ENCODE measurements around the gene MKNK2. TPM values are rescaled to one million over a fixed set of nuclear protein-coding genes. Genes with fewer than 3 reads are reported as not detected.
A peak's percentile ranks its signal among the peaks of the same experiment; 100 is the strongest.
"Not testable (repeated sequence)": the region's sequence is repeated elsewhere in the genome, so short reads cannot be mapped to it uniquely, and the experiment has no call there.

MKNK2 gene
- total RNA-seq, 3 donors from 2014 or later = 94.7 to 170 (median 97.0) TPM

DNA sequence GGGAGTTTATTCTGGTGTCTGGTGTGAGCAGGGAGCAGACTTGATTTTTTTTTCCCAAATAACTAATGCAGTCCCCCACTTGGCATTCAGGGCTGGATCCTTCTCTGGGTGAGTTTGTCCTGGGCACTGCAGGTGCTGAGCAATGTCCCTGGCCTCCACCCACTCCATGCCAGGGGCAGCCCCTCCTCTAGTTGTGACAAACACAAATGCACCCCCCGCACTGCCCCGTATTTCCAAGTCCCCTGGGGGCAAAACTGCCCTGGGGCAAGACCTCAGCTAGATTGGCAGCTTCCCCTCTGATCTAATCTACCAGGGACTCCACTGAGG, 38.6 kb upstream of the MKNK2 start:
- peaks cover 0 to 21% of the 10 kb centered on the region in 2 donors for H3K4me1 ChIP-seq
- H3K4me3 ChIP-seq = peak overlapping the region in 1 of 3 donors; percentile 6
- DNase-seq (ENCODE audit: low spot score in 2 of 2) = no peak
- TF ChIP-seq, protein P1, sequence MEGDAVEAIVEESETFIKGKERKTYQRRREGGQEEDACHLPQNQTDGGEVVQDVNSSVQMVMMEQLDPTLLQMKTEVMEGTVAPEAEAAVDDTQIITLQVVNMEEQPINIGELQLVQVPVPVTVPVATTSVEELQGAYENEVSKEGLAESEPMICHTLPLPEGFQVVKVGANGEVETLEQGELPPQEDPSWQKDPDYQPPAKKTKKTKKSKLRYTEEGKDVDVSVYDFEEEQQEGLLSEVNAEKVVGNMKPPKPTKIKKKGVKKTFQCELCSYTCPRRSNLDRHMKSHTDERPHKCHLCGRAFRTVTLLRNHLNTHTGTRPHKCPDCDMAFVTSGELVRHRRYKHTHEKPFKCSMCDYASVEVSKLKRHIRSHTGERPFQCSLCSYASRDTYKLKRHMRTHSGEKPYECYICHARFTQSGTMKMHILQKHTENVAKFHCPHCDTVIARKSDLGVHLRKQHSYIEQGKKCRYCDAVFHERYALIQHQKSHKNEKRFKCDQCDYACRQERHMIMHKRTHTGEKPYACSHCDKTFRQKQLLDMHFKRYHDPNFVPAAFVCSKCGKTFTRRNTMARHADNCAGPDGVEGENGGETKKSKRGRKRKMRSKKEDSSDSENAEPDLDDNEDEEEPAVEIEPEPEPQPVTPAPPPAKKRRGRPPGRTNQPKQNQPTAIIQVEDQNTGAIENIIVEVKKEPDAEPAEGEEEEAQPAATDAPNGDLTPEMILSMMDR (IDR thresholded peaks at IDR 0.05) = no peak
- TF ChIP-seq POLR2AphosphoS5 (IDR thresholded peaks at IDR 0.05) (no peak), POLR2A (IDR thresholded peaks at IDR 0.05) (no peak)
- intact Hi-C loops (cut with DNase I; ENCODE audit: low total_unique reads) = loop anchor here (10.0 kb wide), 1 partner anchor 185 kb away; the partner anchor contains the start of genes ADAT3 and SCAMP4
- H3K27me3 ChIP-seq = no peaks in the 10 kb centered on the region
- no peaks in the 10 kb centered on the region for H3K9me3 ChIP-seq
- H3K27ac ChIP-seq = peak overlapping the region; percentile 59 to 72
- H3K36me3 ChIP-seq = no peaks in the 10 kb centered on the region

DNA sequence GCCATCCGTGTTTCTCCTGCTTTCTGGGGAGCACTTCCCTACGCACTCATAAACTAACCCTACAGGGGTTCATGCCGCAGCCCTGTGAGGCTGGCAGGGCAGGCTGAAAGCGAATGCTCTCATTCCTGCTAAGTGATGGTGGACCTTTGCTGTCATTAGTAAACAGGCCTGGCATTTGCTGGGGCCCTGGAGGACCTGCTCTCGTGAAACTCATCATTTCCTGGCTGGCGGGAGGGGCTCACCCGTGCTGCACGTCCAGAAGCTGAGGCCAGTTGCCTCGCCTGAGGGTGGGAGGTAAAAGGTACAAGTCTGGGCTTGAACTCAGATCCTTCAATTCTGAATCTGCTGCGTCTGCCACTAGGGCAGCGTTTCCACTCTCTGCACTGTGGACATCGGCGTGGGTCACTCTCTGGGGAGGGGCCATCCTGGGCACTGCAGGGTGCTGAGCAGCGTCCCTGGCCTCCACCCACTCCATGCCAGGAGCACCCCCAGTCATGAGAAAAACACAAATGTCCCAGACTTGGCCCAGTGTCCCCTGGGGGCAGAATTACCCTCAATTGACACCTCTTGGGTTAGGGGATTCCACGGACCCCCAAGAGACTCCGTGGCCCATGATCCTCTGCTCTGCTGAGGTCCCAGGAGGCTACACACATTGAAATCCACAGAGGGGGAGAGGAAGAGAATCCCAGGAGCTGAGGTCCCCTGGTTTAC, 38.1 kb upstream of the MKNK2 start:
- H3K27ac ChIP-seq = peak overlapping the region; percentile 59 to 72
- H3K4me3 ChIP-seq = peak overlapping the region in 1 of 3 donors; percentile 5
- peaks cover 0 to 17% of the 10 kb centered on the region in 2 donors for H3K4me1 ChIP-seq
- H3K9me3 ChIP-seq = no peaks in the 10 kb centered on the region
- TF ChIP-seq POLR2A (IDR thresholded peaks at IDR 0.05) (no peak), POLR2AphosphoS5 (IDR thresholded peaks at IDR 0.05) (no peak)
- TF ChIP-seq, protein P1 (IDR thresholded peaks at IDR 0.05) = no peak
- H3K27me3 ChIP-seq = no peaks in the 10 kb centered on the region
- peak in 1 of 2 donors; percentile 65 for DNase-seq (ENCODE audit: low spot score in 2 of 2)
- no peaks in the 10 kb centered on the region for H3K36me3 ChIP-seq
- intact Hi-C loops (cut with DNase I; ENCODE audit: low total_unique reads) = no loop called here

DNA sequence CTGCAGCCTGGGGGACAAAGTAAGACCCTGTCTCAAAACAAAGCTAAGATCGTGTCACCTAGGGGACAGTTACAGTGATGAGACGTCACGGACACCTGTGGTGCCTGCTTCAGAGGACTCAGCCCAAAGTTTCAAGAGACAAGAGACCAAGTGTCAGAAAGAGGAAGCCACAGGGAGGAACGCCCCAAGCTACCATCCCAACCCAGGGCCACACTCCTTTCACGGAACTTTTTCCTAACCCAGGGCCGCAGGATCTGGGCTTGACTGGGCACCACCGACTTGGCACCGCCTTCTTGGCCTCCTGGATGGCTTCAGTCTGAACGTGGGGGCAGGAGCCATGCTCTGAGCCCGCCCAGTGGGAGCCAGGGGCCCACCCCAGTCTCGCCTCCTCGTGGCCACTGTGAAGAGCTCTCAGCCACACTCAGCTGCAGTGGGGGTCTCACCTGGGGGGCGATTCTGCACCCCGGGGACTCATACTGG, 36.6 kb upstream of the MKNK2 start:
- peak overlapping the region; percentile 25 to 68 for H3K27ac ChIP-seq
- no peak for TF ChIP-seq POLR2AphosphoS5 (IDR thresholded peaks at IDR 0.05)
- TF ChIP-seq, protein P1 (IDR thresholded peaks at IDR 0.05) = no peak
- no peak for TF ChIP-seq POLR2A (IDR thresholded peaks at IDR 0.05)
- H3K36me3 ChIP-seq = no peaks in the 10 kb centered on the region
- intact Hi-C loops (cut with DNase I; ENCODE audit: low total_unique reads) = no loop called here
- DNase-seq (ENCODE audit: low spot score in 2 of 2) = no peak
- peaks cover 0 to 16% of the 10 kb centered on the region in 2 donors for H3K4me1 ChIP-seq
- H3K27me3 ChIP-seq = no peaks in the 10 kb centered on the region
- no peak overlapping the region for H3K4me3 ChIP-seq
- no peaks in the 10 kb centered on the region for H3K9me3 ChIP-seq

DNA sequence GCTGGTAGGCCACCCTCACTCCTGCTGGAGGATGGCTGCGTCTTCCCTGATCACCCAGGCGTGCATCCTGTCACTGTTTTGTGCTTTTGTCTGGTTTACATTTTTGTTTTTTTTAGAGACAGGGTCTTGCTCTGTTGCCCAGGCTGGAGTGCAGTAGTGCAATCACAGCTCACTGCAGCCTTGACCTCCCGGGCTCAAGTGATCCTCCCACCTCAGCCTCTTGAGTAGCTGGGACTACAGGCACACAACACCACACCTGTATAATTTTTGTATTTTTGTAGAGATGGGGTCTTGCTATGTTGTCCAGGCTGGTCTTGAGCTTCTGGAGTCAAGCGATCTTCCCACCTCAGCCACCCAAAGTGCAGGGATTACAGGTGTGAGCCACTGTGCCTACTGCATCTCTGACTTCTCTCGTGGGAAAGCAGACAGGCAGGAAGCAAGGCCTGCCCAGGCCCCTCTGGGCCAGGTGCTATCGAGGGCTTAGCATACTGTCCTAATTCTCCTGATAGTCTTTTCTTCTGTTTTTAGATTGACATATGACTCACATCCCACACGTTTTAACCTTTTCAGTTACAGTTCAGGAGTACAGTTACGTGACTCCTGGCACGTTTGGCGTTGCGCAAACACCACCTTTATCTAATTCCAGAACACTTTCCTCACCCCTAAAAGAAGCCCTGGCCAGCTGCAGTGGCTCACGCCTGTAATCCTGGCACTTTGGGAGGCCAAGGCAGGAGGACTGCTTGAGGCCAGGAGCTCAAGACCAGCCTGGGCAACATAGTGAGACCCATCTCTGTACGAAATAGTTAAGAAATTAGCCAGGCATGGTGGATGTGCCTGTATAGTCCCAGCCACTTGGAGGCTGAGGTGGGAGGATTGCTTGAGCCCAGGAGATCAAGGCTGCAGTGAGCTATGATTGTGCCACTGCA, 35.9 kb upstream of the MKNK2 start:
- DNase-seq (ENCODE audit: low spot score in 2 of 2); intact Hi-C loops (cut with DNase I; ENCODE audit: low total_unique reads); H3K36me3 ChIP-seq; H3K9me3 ChIP-seq; H3K4me3 ChIP-seq; H3K27me3 ChIP-seq: not testable (repeated sequence)
- peaks cover 0 to 16% of the 10 kb centered on the region in 2 donors for H3K4me1 ChIP-seq
- H3K27ac ChIP-seq = peak overlapping the region; percentile 25 to 68

DNA sequence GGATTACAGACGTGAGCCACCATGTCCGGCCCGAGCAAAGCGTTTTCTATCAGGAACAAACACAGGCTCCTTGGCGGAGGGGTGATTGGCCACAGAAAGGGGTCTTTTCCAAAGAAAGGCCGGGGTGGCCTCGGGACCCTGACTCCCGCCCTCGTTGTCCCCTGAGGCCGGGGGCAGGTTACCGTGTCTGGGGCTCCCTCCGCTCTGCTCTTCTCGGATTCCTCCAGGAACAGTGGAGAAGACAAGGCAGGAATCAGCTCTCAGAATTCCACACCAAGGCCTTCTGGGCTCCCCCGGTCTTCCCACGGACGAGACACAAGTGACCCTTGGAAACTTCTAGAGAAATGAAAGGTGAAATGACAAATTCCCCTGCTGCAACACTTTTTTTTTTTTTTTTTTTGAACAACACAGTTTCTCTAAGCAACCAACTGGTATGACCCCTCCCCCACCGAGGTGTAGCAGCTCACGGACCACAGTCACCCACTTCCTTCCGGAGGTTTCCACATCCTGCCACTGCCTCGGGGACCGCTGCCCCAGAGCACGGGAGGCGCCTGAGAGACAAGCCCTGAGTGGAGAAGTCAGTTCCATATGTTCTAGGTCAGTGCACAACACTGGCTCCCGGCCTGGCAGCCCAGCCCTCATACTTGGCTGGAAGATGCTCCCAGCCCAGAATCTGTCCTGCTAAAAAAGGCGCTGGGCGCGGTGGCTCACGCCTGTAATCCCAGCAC, 34.1 kb upstream of the MKNK2 start:
- Histone ChIP-seq H3K4me1 (peaks cover 0 to 2% of the 10 kb centered on the region in 2 donors), H3K4me3 (peak overlapping the region in 2 of 3 donors; percentile 9 to 23), H3K27ac (peak overlapping the region in 1 of 2 donors; percentile 79), H3K27me3 (no peaks in the 10 kb centered on the region), H3K36me3 (no peaks in the 10 kb centered on the region), H3K9me3 (no peaks in the 10 kb centered on the region)
- intact Hi-C loops (cut with DNase I; ENCODE audit: low total_unique reads) = no loop called here
- TF ChIP-seq POLR2AphosphoS5 (IDR thresholded peaks at IDR 0.05) (peak in 1 of 3 donors; percentile 50), POLR2A (IDR thresholded peaks at IDR 0.05) (no peak)
- TF ChIP-seq, protein P1 (IDR thresholded peaks at IDR 0.05) = no peak
- peak in 1 of 2 donors; percentile 61 for DNase-seq (ENCODE audit: low spot score in 2 of 2)

All from breast epithelium (tissue), 4 donors.